ENCODE data around the gene TRIM54. TPM values are rescaled to one million over a fixed set of nuclear protein-coding genes. Genes with fewer than 3 reads are reported as not detected.
"Not testable (repeated sequence)": the region's sequence is repeated elsewhere in the genome, so short reads cannot be mapped to it uniquely, and the experiment has no call there.

The TRIM54 gene
- total RNA-seq, 1 donor: not detected

DNA sequence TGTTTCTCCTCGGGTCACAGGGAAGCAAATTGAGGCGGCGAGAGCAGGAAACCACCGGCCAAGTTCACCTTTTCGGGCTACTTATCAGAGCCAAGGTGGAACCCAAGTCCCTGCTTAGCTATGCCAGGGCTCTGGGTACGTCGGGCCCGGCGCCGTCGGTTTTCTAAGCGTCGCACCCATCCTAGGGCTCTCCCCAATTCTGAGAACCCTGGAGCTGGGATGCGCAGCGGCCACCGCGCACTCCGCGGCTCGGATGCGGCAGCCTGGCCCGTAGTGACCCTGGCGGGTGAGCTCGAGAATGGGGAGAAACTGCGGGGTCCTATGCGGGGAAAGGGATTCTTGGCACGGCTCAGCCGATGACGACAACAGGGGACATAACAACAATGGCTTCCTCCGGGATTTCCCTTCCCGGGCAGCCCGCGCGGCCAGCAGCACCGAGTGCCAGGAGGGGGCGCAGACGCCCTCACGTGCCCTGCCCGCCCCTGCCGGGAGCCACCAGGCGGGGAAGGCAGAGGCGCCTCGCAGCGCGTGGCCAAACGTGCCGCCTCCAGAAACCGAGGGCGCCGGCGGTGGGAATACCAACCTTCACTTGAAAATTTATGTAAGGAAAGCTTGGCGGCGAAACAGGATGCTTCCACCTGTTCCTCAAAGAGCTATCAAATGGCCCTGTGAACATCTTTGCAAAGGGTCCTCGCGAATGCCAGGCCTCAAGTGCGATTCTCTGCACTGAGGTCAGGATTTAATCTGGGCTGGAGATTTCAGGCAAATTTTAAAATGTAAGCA is 17.3 kb upstream of the TRIM54 start:
- peaks cover 65% of the 10 kb centered on the region for H3K27me3 ChIP-seq (ENCODE audit: insufficient read depth, low read length)
- H3K4me3 ChIP-seq (ENCODE audit: low read length): peak overlapping the region; percentile 12
- H3K4me1 ChIP-seq (ENCODE audit: insufficient read depth, low read length): peaks cover 36% of the 10 kb centered on the region
- H3K9me3 ChIP-seq (ENCODE audit: low read depth, low read length): no peaks in the 10 kb centered on the region

GRCh38 chr2:27265536-27265870 is 16.7 kb upstream of the TRIM54 start:
- no peak overlapping the region for H3K4me3 ChIP-seq (ENCODE audit: low read length)
- H3K9me3 ChIP-seq (ENCODE audit: low read depth, low read length): no peaks in the 10 kb centered on the region
- peaks cover 59% of the 10 kb centered on the region for H3K27me3 ChIP-seq (ENCODE audit: insufficient read depth, low read length)
- peaks cover 36% of the 10 kb centered on the region for H3K4me1 ChIP-seq (ENCODE audit: insufficient read depth, low read length)

GRCh38 chr2:27268296-27268695 is 13.9 kb upstream of the TRIM54 start:
- H3K9me3 ChIP-seq (ENCODE audit: low read depth, low read length); H3K4me3 ChIP-seq (ENCODE audit: low read length): not testable (repeated sequence)
- Histone ChIP-seq H3K4me1 (ENCODE audit: insufficient read depth, low read length) (peaks cover 21% of the 10 kb centered on the region), H3K27me3 (ENCODE audit: insufficient read depth, low read length) (peaks cover 36% of the 10 kb centered on the region)

DNA sequence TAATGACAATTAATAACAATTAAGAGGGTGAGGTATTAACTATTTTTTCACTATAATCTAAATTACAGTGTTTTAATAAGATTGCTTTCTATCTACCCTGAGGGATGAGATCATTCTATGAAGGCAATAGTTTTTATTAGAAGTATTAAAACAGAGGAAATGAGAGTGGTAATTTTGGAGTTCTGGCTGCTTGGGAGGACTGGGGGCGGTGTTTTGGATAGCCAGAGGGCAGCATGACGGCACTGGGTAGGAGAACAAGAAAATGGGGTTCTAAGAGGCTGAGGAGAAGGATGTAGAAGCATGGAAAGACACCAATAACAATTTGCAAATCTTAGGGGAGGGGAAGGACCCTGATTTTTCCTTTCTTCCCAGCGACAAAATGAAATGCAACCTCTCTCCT is 12.1 kb upstream of the TRIM54 start:
- peaks cover 3% of the 10 kb centered on the region for H3K4me1 ChIP-seq (ENCODE audit: insufficient read depth, low read length)
- peaks cover 18% of the 10 kb centered on the region for H3K27me3 ChIP-seq (ENCODE audit: insufficient read depth, low read length)
- H3K4me3 ChIP-seq (ENCODE audit: low read length): no peak overlapping the region
- no peaks in the 10 kb centered on the region for H3K9me3 ChIP-seq (ENCODE audit: low read depth, low read length)

GRCh38 chr2:27270670-27271069 is 11.6 kb upstream of the TRIM54 start:
- Histone ChIP-seq H3K4me1 (ENCODE audit: insufficient read depth, low read length) (no peaks in the 10 kb centered on the region), H3K4me3 (ENCODE audit: low read length) (no peak overlapping the region)

GRCh38 chr2:27271631-27272340 is 10.4 kb upstream of the TRIM54 start:
- H3K9me3 ChIP-seq (ENCODE audit: low read depth, low read length): no peaks in the 10 kb centered on the region
- H3K4me1 ChIP-seq (ENCODE audit: insufficient read depth, low read length): no peaks in the 10 kb centered on the region
- H3K27me3 ChIP-seq (ENCODE audit: insufficient read depth, low read length): peaks cover 5% of the 10 kb centered on the region
- no peak overlapping the region for H3K4me3 ChIP-seq (ENCODE audit: low read length)

More at GRCh38 chr2:27270670-27271069, 11.6 kb upstream of the TRIM54 start:
- peaks cover 13% of the 10 kb centered on the region for H3K27me3 ChIP-seq (ENCODE audit: insufficient read depth, low read length)
- H3K9me3 ChIP-seq (ENCODE audit: low read depth, low read length): no peaks in the 10 kb centered on the region

- not testable (repeated sequence) for H3K27me3 ChIP-seq (ENCODE audit: insufficient read depth, low read length); H3K4me1 ChIP-seq (ENCODE audit: insufficient read depth, low read length); H3K4me3 ChIP-seq (ENCODE audit: low read length); H3K9me3 ChIP-seq (ENCODE audit: low read depth, low read length)
These were observed 9.4 kb upstream of the TRIM54 start for GRCh38 chr2:27272537-27273522.

GRCh38 chr2:27275211-27276150 is 6.7 kb upstream of the TRIM54 start, which contains the start of gene DNAJC5G:
TSS of gene DNAJC5G (plus strand) at chr2:27275433. CDS start at chr2:27276729, 1,296 bp downstream.
- Histone ChIP-seq H3K9me3 (ENCODE audit: low read depth, low read length) (no peaks in the 10 kb centered on the region), H3K4me1 (ENCODE audit: insufficient read depth, low read length) (peaks cover 3% of the 10 kb centered on the region), H3K27me3 (ENCODE audit: insufficient read depth, low read length) (peaks cover 1% of the 10 kb centered on the region), H3K4me3 (ENCODE audit: low read length) (no peak within 1 kb of the TSS)

GRCh38 chr2:27278010-27278409 is 4.2 kb upstream of the TRIM54 start:
- no peak overlapping the region for H3K4me3 ChIP-seq (ENCODE audit: low read length)
- H3K9me3 ChIP-seq (ENCODE audit: low read depth, low read length): no peaks in the 10 kb centered on the region
- H3K4me1 ChIP-seq (ENCODE audit: insufficient read depth, low read length): peaks cover 3% of the 10 kb centered on the region
- H3K27me3 ChIP-seq (ENCODE audit: insufficient read depth, low read length): peaks cover 3% of the 10 kb centered on the region

- H3K27me3 ChIP-seq (ENCODE audit: insufficient read depth, low read length): peaks cover 3% of the 10 kb centered on the region
- no peaks in the 10 kb centered on the region for H3K9me3 ChIP-seq (ENCODE audit: low read depth, low read length)
- H3K4me3 ChIP-seq (ENCODE audit: low read length): no peak overlapping the region
- H3K4me1 ChIP-seq (ENCODE audit: insufficient read depth, low read length): peaks cover 3% of the 10 kb centered on the region
These were observed 1.4 kb upstream of the TRIM54 start for GRCh38 chr2:27280826-27281225.

- H3K4me1 ChIP-seq (ENCODE audit: insufficient read depth, low read length): peaks cover 3% of the 10 kb centered on the region
- H3K27me3 ChIP-seq (ENCODE audit: insufficient read depth, low read length): peaks cover 3% of the 10 kb centered on the region
- H3K9me3 ChIP-seq (ENCODE audit: low read depth, low read length): no peaks in the 10 kb centered on the region
- H3K4me3 ChIP-seq (ENCODE audit: low read length): no peak overlapping the region
These were observed 787 bp upstream of the TRIM54 start for GRCh38 chr2:27281442-27281841.

- peaks cover 3% of the 10 kb centered on the region for H3K4me1 ChIP-seq (ENCODE audit: insufficient read depth, low read length)
- no peak overlapping the region for H3K4me3 ChIP-seq (ENCODE audit: low read length)
- no peaks in the 10 kb centered on the region for H3K9me3 ChIP-seq (ENCODE audit: low read depth, low read length)
- H3K27me3 ChIP-seq (ENCODE audit: insufficient read depth, low read length): peaks cover 3% of the 10 kb centered on the region
These were observed 663 bp downstream of the TRIM54 start for GRCh38 chr2:27282892-27283291.

- no peaks in the 10 kb centered on the region for H3K4me1 ChIP-seq (ENCODE audit: insufficient read depth, low read length)
- H3K27me3 ChIP-seq (ENCODE audit: insufficient read depth, low read length): peaks cover 3% of the 10 kb centered on the region
- H3K9me3 ChIP-seq (ENCODE audit: low read depth, low read length): no peaks in the 10 kb centered on the region
- no peak overlapping the region for H3K4me3 ChIP-seq (ENCODE audit: low read length)
These were observed 2.8 kb downstream of the TRIM54 start for GRCh38 chr2:27284996-27285395.

- Histone ChIP-seq H3K9me3 (ENCODE audit: low read depth, low read length) (no peaks in the 10 kb centered on the region), H3K27me3 (ENCODE audit: insufficient read depth, low read length) (peaks cover 1% of the 10 kb centered on the region), H3K4me3 (ENCODE audit: low read length) (no peak overlapping the region), H3K4me1 (ENCODE audit: insufficient read depth, low read length) (no peaks in the 10 kb centered on the region)
These were observed 3.3 kb downstream of the TRIM54 start for GRCh38 chr2:27285481-27285880.

Data from mononuclear cell (primary cell).